NCI-H1417 (cell line): Measurements from ENCODE around the gene GLP2R.

ENCODE experiments used
- DNase-seq, 3 experiments: peaks; one replicate each; lab custom pipeline; 2025; lab: John Stamatoyannopoulos, UW

Gene GLP2R

GRCh38 chr17:9922012-9922848, 96.5 kb downstream of the GLP2R start:
- DNase-seq = no peak

- DNase-seq = peak; percentile 18 to 68 (median 47)
Observed at GRCh38 chr17:9924735-9925191, 99.0 kb downstream of the GLP2R start.

- DNase-seq = no peak
Observed at GRCh38 chr17:9925457-9925856, 99.7 kb downstream of the GLP2R start.

GRCh38 chr17:9926150-9926804, 100.6 kb downstream of the GLP2R start:
- no peak for DNase-seq

GRCh38 chr17:9928601-9929333, 103.0 kb downstream of the GLP2R start:
- peak in 1 of 3 experiments; percentile 12 for DNase-seq

- no peak for DNase-seq
Observed at GRCh38 chr17:9929871-9930270, 104.1 kb downstream of the GLP2R start.

GRCh38 chr17:9931144-9931741, 105.5 kb downstream of the GLP2R start:
- no peak for DNase-seq

GRCh38 chr17:9932491-9932890, 106.8 kb downstream of the GLP2R start:
- DNase-seq = no peak

GRCh38 chr17:9934331-9934730, 108.6 kb downstream of the GLP2R start:
- DNase-seq = no peak

GRCh38 chr17:9935408-9935807, 109.7 kb downstream of the GLP2R start:
- no peak for DNase-seq

- DNase-seq = no peak
Observed at GRCh38 chr17:9936095-9936494, 110.4 kb downstream of the GLP2R start.

- DNase-seq = no peak
Observed at GRCh38 chr17:9937241-9937761, 111.6 kb downstream of the GLP2R start.

GRCh38 chr17:9937901-9938300, 112.2 kb downstream of the GLP2R start:
- no peak for DNase-seq

GRCh38 chr17:9938764-9939163, 113.0 kb downstream of the GLP2R start:
- no peak for DNase-seq

- DNase-seq = no peak
Observed at GRCh38 chr17:9940841-9941240, 115.1 kb downstream of the GLP2R start.

GRCh38 chr17:9941305-9941704, 115.6 kb downstream of the GLP2R start:
- no peak for DNase-seq
